Measurements from ENCODE around the gene CD274. TPM values are rescaled to one million over a fixed set of nuclear protein-coding genes. Genes with fewer than 3 reads are reported as not detected.

Gene CD274
- total RNA-seq, result 6.6 and 25.6 TPM in 2 replicates

GRCh38 chr9:5450359-5451091 lies at the start of gene CD274:
CD274 (plus strand) TSS chr9:5450542; CDS start chr9:5456114, 5,572 bp downstream.

GRCh38 chr9:5437254-5438216 lies 12.8 kb upstream of the CD274 start, which contains the start of gene PLGRKT:
PLGRKT (minus strand) TSS chr9:5437925; CDS start chr9:5431977, 5,948 bp downstream.

GRCh38 chr9:5510360-5510931 lies 60.1 kb downstream of the CD274 start, which contains the start of gene PDCD1LG2:
PDCD1LG2 (plus strand) TSS chr9:5510531; CDS start chr9:5522547, 12,016 bp downstream.

Other genes with a start within 250 kb of the CD274 start
- gene INSL4, start 219.1 kb upstream of the CD274 start, total RNA-seq, result not detected in 2 replicates
- gene RLN2, start 145.8 kb upstream of the CD274 start, total RNA-seq, result not detected in 2 replicates
- not detected in 2 replicates for gene RLN1, start 110.7 kb upstream of the CD274 start, total RNA-seq
- gene PLGRKT, start 12.6 kb upstream of the CD274 start, total RNA-seq, result 7.4 and 26.2 TPM in 2 replicates
- gene PDCD1LG2, start 60.0 kb downstream of the CD274 start, total RNA-seq, result 16.0 and 49.5 TPM in 2 replicates
- 40.5 and 71.6 TPM in 2 replicates for gene RIC1, start 178.6 kb downstream of the CD274 start, total RNA-seq